Activated T-helper 1 cell treated with anti-CD3 and anti-CD28 coated beads, Interleukin-12 subunit alpha, Interleukin-12 subunit beta, Interleukin-2, Interleukin-4 antibody, amounts not matched to agents 30 ng/mL and 10 ng/mL and 1 ng/mL, durations not matched to agents 14 hours and 24 hours and 36 hours (primary cell): ENCODE measurements around the gene DOK6. TPM values are rescaled to one million over a fixed set of nuclear protein-coding genes. Genes with fewer than 3 reads are reported as not detected.

Experiments used
- DNase-seq: peaks from one replicate; pipeline ENCODE4 v3.0.0; 2021; ENCODE audit warnings: low spot score
- H3K27ac Mint-ChIP-seq: one replicate; pipeline ENCODE4 v1.8.0; 2021; ENCODE audit warnings: mild to moderate bottlenecking, mixed read lengths
- H3K27me3 Mint-ChIP-seq: one replicate; pipeline ENCODE4 v1.8.0; 2022; ENCODE audit warnings: mild to moderate bottlenecking, moderate library complexity, mixed read lengths; ENCODE audit not compliant: insufficient read depth
- H3K36me3 Mint-ChIP-seq: one replicate; pipeline ENCODE4 v1.8.0; 2021; ENCODE audit warnings: low read depth, mixed read lengths
- H3K4me1 Mint-ChIP-seq: one replicate; pipeline ENCODE4 v1.8.0; 2021; ENCODE audit warnings: low read depth, mixed read lengths
- H3K4me3 Mint-ChIP-seq: one replicate; pipeline ENCODE4 v1.8.0; 2021; ENCODE audit warnings: mild to moderate bottlenecking, moderate library complexity, mixed read lengths
- H3K9me3 Mint-ChIP-seq: one replicate; pipeline ENCODE4 v1.8.0; 2021; ENCODE audit warnings: mixed read lengths
- intact Hi-C: fragments of 100-400 bp; cut with micrococcal nuclease; formaldehyde crosslinking; loops from one replicate; pipeline ENCODE4 v1.15.1; 2024
- total RNA-seq: library from RNA; stranded (reverse); gene quantifications from 2 replicates; pipeline ENCODE4 v1.2.3, GENCODE V29; 2022

The DOK6 gene
- total RNA-seq, 1 donor from 2014 or later: not detected

- H3K9me3 Mint-ChIP-seq: no peaks in the 10 kb centered on the region
- intact Hi-C loops: no loop called here
- H3K27ac Mint-ChIP-seq: no peak overlapping the region
- no peak overlapping the region for H3K4me3 Mint-ChIP-seq
- H3K4me1 Mint-ChIP-seq: no peaks in the 10 kb centered on the region
- peaks cover 5% of the 10 kb centered on the region for H3K27me3 Mint-ChIP-seq
- no peaks in the 10 kb centered on the region for H3K36me3 Mint-ChIP-seq
- DNase-seq: no peak
Observed at GRCh38 chr18:69617888-69618287, 217.2 kb downstream of the DOK6 start.

- H3K4me1 Mint-ChIP-seq: no peaks in the 10 kb centered on the region
- no peaks in the 10 kb centered on the region for H3K27me3 Mint-ChIP-seq
- no peak overlapping the region for H3K27ac Mint-ChIP-seq
- DNase-seq: no peak
- H3K36me3 Mint-ChIP-seq: no peaks in the 10 kb centered on the region
- intact Hi-C loops: no loop called here
- H3K9me3 Mint-ChIP-seq: no peaks in the 10 kb centered on the region
- no peak overlapping the region for H3K4me3 Mint-ChIP-seq
Observed at GRCh38 chr18:69622184-69622583, 221.5 kb downstream of the DOK6 start.

GRCh38 chr18:69622961-69623360 is 222.3 kb downstream of the DOK6 start:
- Mint-ChIP-seq H3K27ac (no peak overlapping the region), H3K4me1 (no peaks in the 10 kb centered on the region), H3K9me3 (no peaks in the 10 kb centered on the region), H3K36me3 (no peaks in the 10 kb centered on the region), H3K4me3 (no peak overlapping the region), H3K27me3 (no peaks in the 10 kb centered on the region)
- intact Hi-C loops: no loop called here
- DNase-seq: no peak

GRCh38 chr18:69626171-69626570 is 225.5 kb downstream of the DOK6 start:
- H3K4me3 Mint-ChIP-seq: no peak overlapping the region
- intact Hi-C loops: no loop called here
- no peaks in the 10 kb centered on the region for H3K9me3 Mint-ChIP-seq
- DNase-seq: no peak
- H3K4me1 Mint-ChIP-seq: no peaks in the 10 kb centered on the region
- no peak overlapping the region for H3K27ac Mint-ChIP-seq
- no peaks in the 10 kb centered on the region for H3K27me3 Mint-ChIP-seq
- H3K36me3 Mint-ChIP-seq: no peaks in the 10 kb centered on the region

GRCh38 chr18:69626643-69627242 is 226.1 kb downstream of the DOK6 start:
- Mint-ChIP-seq H3K36me3 (no peaks in the 10 kb centered on the region), H3K4me3 (no peak overlapping the region), H3K27me3 (no peaks in the 10 kb centered on the region), H3K27ac (no peak overlapping the region), H3K4me1 (no peaks in the 10 kb centered on the region), H3K9me3 (no peaks in the 10 kb centered on the region)
- DNase-seq: no peak
- intact Hi-C loops: no loop called here

GRCh38 chr18:69628774-69629359 is 228.2 kb downstream of the DOK6 start:
- Mint-ChIP-seq H3K9me3 (no peaks in the 10 kb centered on the region), H3K4me3 (no peak overlapping the region), H3K27ac (no peak overlapping the region), H3K27me3 (peaks cover 2% of the 10 kb centered on the region), H3K4me1 (no peaks in the 10 kb centered on the region), H3K36me3 (no peaks in the 10 kb centered on the region)
- DNase-seq: no peak
- intact Hi-C loops: no loop called here

GRCh38 chr18:69631281-69631680 is 230.6 kb downstream of the DOK6 start:
- Mint-ChIP-seq H3K27ac (no peak overlapping the region), H3K9me3 (no peaks in the 10 kb centered on the region), H3K4me3 (no peak overlapping the region), H3K4me1 (no peaks in the 10 kb centered on the region), H3K36me3 (no peaks in the 10 kb centered on the region), H3K27me3 (peaks cover 2% of the 10 kb centered on the region)
- DNase-seq: no peak
- intact Hi-C loops: no loop called here

- H3K4me1 Mint-ChIP-seq: no peaks in the 10 kb centered on the region
- H3K4me3 Mint-ChIP-seq: no peak overlapping the region
- no peaks in the 10 kb centered on the region for H3K9me3 Mint-ChIP-seq
- no peaks in the 10 kb centered on the region for H3K36me3 Mint-ChIP-seq
- intact Hi-C loops: no loop called here
- no peak overlapping the region for H3K27ac Mint-ChIP-seq
- no peak for DNase-seq
- peaks cover 6% of the 10 kb centered on the region for H3K27me3 Mint-ChIP-seq
Observed at GRCh38 chr18:69635482-69635881, 234.8 kb downstream of the DOK6 start.

- H3K4me1 Mint-ChIP-seq: no peaks in the 10 kb centered on the region
- DNase-seq: no peak
- no peaks in the 10 kb centered on the region for H3K36me3 Mint-ChIP-seq
- no peak overlapping the region for H3K4me3 Mint-ChIP-seq
- intact Hi-C loops: loop anchor here (1.0 kb wide), 1 partner anchor 450 kb away; no protein-coding TSS in a partner anchor
- no peak overlapping the region for H3K27ac Mint-ChIP-seq
- no peaks in the 10 kb centered on the region for H3K9me3 Mint-ChIP-seq
- peaks cover 6% of the 10 kb centered on the region for H3K27me3 Mint-ChIP-seq
Observed at GRCh38 chr18:69636529-69637301, 236.0 kb downstream of the DOK6 start.

- H3K4me3 Mint-ChIP-seq: no peak overlapping the region
- intact Hi-C loops: no loop called here
- H3K36me3 Mint-ChIP-seq: no peaks in the 10 kb centered on the region
Observed at GRCh38 chr18:69638056-69638455, 237.4 kb downstream of the DOK6 start.

GRCh38 chr18:69647702-69648101 is 247.0 kb downstream of the DOK6 start:
- Mint-ChIP-seq H3K27ac (no peak overlapping the region), H3K9me3 (no peaks in the 10 kb centered on the region), H3K4me3 (no peak overlapping the region), H3K36me3 (no peaks in the 10 kb centered on the region), H3K27me3 (peaks cover 1% of the 10 kb centered on the region), H3K4me1 (no peaks in the 10 kb centered on the region)
- intact Hi-C loops: no loop called here
- DNase-seq: no peak

More at GRCh38 chr18:69638056-69638455, 237.4 kb downstream of the DOK6 start:
- DNase-seq: no peak
- Mint-ChIP-seq H3K4me1 (no peaks in the 10 kb centered on the region), H3K9me3 (no peaks in the 10 kb centered on the region), H3K27ac (no peak overlapping the region), H3K27me3 (peaks cover 6% of the 10 kb centered on the region)

- no peaks in the 10 kb centered on the region for H3K9me3 Mint-ChIP-seq
- H3K4me1 Mint-ChIP-seq: no peaks in the 10 kb centered on the region
- intact Hi-C loops: no loop called here
- no peaks in the 10 kb centered on the region for H3K36me3 Mint-ChIP-seq
- H3K27ac Mint-ChIP-seq: no peak overlapping the region
- H3K4me3 Mint-ChIP-seq: no peak overlapping the region
- no peak for DNase-seq
- peaks cover 1% of the 10 kb centered on the region for H3K27me3 Mint-ChIP-seq
Observed at GRCh38 chr18:69648486-69648885, 247.8 kb downstream of the DOK6 start.

- Mint-ChIP-seq H3K36me3 (no peaks in the 10 kb centered on the region), H3K27me3 (peaks cover 9% of the 10 kb centered on the region), H3K27ac (no peak overlapping the region), H3K4me1 (no peaks in the 10 kb centered on the region), H3K9me3 (no peaks in the 10 kb centered on the region), H3K4me3 (no peak overlapping the region)
- intact Hi-C loops: no loop called here
- no peak for DNase-seq
Observed at GRCh38 chr18:69649684-69650083, 249.0 kb downstream of the DOK6 start.
